ENCODE data around the gene MAP7D2.
A peak's percentile ranks its signal among the peaks of the same experiment; 100 is the strongest.
"Not testable (repeated sequence)": the region's sequence is repeated elsewhere in the genome, so short reads cannot be mapped to it uniquely, and the experiment has no call there.

The MAP7D2 gene

DNA sequence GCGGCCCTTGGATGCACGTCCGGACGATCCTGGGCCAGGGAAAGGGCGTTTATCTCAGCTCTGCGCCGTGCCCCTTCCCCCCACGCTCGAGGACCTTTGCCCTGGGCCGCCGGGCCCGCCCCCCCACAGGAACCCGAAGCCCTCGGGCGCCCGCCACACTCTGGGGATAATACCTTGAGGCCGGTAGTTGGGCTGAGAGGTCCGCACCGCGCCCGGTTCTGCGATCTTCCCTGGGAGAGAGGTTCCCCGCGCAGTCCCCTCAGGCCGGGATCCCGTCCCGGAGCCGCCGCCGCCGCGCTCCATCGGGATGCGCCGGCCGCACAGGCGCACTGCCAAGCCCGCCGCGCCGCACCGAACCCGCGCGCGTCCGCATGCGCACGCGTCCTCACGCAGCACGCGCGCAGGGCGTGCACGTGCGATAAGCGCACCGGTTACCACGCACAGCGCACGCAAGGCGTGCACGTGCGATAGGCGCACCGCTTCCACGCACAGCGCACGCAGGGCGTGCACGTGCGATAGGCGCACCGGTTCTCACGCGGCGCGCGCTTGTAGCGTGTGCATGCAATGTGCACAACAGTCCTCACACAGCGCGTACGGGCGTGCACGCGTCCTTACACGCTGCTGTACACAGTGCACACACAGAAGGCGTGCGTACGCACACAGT lies at the start of gene MAP7D2:
Gene MAP7D2 (minus strand): TSS at position 331 of the 664 bp plus-strand sequence. CDS start 28 bp downstream, at position 303.
- H3K4me1 ChIP-seq (ENCODE audit: control insufficient read depth, insufficient read depth, low read length): peaks cover 3% of the 10 kb centered on the region
- H3K4me3 ChIP-seq (ENCODE audit: low read length): no peak within 1 kb of the TSS
- H3K9ac ChIP-seq (ENCODE audit: low read length): no peak within 1 kb of the TSS
- no peaks in the 10 kb centered on the region for H3K9me3 ChIP-seq (ENCODE audit: control insufficient read depth, low read length)
- no peaks in the 10 kb centered on the region for H3K36me3 ChIP-seq (ENCODE audit: control insufficient read depth, insufficient read depth, low read length)
- H3K27me3 ChIP-seq (ENCODE audit: control insufficient read depth, insufficient read depth, low read length): no peaks in the 10 kb centered on the region

DNA sequence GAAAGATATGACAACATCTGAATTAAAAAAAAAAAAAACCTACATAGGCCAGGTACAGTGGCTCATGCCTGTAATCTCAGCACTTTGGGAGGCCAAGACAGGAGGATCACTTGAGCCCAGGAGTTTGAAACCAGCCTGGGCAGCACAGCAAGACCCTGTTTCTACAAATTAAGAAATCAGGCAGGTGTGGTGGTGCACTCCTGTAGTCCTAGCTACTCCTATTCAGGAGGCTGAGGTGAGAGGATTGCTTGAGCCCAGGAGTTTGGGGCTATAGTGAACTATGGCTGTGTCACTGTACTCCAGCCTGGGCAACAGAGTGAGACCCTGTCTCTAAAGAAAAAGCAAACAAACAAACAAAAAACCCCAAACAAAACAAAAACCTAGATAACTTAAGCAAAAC lies 45.8 kb upstream of the MAP7D2 start:
- H3K9me3 ChIP-seq (ENCODE audit: control insufficient read depth, low read length); H3K36me3 ChIP-seq (ENCODE audit: control insufficient read depth, insufficient read depth, low read length); H3K4me1 ChIP-seq (ENCODE audit: control insufficient read depth, insufficient read depth, low read length); H3K4me3 ChIP-seq (ENCODE audit: low read length); H3K27me3 ChIP-seq (ENCODE audit: control insufficient read depth, insufficient read depth, low read length); H3K9ac ChIP-seq (ENCODE audit: low read length): not testable (repeated sequence)

DNA sequence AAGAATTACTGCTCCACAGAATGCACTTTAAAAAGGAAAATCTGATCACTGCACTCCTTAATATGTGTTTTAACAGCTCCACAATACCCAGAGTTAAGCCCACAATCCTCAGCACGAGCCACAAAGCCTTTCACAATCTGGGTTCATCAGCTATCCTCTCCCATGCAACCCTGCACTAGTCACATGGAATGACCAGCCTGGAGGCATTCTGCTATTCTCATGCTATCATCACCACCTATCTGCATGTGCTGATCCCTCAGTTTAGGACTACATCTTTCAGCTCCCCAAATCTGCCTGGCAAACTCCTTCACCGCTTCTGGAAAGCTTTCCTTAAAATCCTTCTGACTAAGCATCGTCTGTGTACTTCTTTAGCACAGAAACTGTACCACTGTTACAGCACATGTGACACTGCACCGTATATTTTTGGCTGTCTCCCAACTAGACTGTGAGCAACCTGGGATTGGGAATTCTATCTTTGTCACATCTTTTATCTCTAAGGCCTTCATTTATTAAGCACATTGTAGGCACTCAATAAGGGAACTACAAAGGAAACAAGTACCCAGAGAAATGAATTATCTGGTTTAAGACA lies 43.2 kb upstream of the MAP7D2 start:
- H3K9ac ChIP-seq (ENCODE audit: low read length): no peak overlapping the region
- H3K36me3 ChIP-seq (ENCODE audit: control insufficient read depth, insufficient read depth, low read length): no peaks in the 10 kb centered on the region
- H3K27me3 ChIP-seq (ENCODE audit: control insufficient read depth, insufficient read depth, low read length): no peaks in the 10 kb centered on the region
- no peak overlapping the region for H3K4me3 ChIP-seq (ENCODE audit: low read length)
- H3K4me1 ChIP-seq (ENCODE audit: control insufficient read depth, insufficient read depth, low read length): no peaks in the 10 kb centered on the region
- H3K9me3 ChIP-seq (ENCODE audit: control insufficient read depth, low read length): no peaks in the 10 kb centered on the region

DNA sequence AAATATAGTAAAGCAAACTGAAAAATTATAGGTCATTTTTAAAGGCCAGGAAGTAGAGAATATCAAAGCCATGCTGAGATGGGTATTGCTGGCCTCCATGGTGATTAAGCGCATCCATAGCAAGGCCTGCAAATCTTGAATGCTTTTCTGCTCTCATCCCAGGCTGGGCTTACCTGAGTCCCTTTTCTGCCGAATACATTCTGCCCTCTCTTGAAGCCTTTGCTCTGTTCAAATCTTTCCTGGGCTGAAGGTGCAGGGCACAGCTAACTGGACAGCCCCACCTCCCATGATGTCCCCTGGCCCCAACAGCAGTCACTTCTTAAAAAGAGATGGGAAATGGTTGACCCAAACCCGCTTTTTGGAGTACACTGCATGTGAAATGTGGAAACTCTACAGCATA lies 35.0 kb upstream of the MAP7D2 start:
- no peak overlapping the region for H3K9ac ChIP-seq (ENCODE audit: low read length)
- no peaks in the 10 kb centered on the region for H3K9me3 ChIP-seq (ENCODE audit: control insufficient read depth, low read length)
- H3K36me3 ChIP-seq (ENCODE audit: control insufficient read depth, insufficient read depth, low read length): no peaks in the 10 kb centered on the region
- no peak overlapping the region for H3K4me3 ChIP-seq (ENCODE audit: low read length)
- no peaks in the 10 kb centered on the region for H3K27me3 ChIP-seq (ENCODE audit: control insufficient read depth, insufficient read depth, low read length)
- no peaks in the 10 kb centered on the region for H3K4me1 ChIP-seq (ENCODE audit: control insufficient read depth, insufficient read depth, low read length)

DNA sequence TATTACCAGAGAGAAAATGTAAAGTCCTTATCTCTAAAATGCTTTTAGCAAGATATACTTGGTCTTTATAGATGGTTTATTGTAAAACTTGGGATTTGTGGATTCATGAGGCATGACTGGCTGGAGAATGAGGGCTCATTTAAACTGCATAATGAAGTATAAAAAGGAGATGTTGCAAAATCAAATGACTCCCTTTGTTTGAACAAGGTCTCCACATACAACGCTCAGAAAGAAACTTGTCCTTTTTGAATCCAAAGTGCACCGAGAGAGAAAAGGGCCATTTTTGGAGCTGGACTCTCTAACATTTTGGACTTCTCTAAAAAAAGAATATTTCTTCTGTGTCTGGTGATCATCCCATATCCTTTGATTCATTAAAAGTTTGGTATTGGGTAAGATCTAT lies 32.6 kb upstream of the MAP7D2 start:
- H3K4me3 ChIP-seq (ENCODE audit: low read length): no peak overlapping the region
- no peak overlapping the region for H3K9ac ChIP-seq (ENCODE audit: low read length)
- H3K4me1 ChIP-seq (ENCODE audit: control insufficient read depth, insufficient read depth, low read length): no peaks in the 10 kb centered on the region
- no peaks in the 10 kb centered on the region for H3K9me3 ChIP-seq (ENCODE audit: control insufficient read depth, low read length)
- H3K36me3 ChIP-seq (ENCODE audit: control insufficient read depth, insufficient read depth, low read length): no peaks in the 10 kb centered on the region
- no peaks in the 10 kb centered on the region for H3K27me3 ChIP-seq (ENCODE audit: control insufficient read depth, insufficient read depth, low read length)

DNA sequence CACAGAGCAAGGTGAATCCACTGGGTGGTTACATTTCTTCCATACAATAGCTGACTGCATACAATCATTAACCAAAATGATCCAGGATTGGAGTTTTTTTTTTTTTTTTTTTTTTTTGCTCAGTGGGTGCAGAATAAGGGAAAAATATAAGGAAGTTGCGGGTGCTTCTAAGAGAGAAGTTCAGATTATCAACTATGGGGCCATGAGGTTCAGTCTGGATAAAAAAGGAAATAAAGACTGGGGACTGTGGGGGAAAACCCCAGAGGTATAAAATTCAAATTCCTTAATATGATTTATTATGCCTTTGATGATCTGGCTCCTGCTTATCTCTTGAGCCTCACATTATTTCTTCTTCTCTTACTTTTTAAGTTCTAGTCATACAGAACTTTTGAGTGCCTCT lies 30.9 kb upstream of the MAP7D2 start:
- H3K4me1 ChIP-seq (ENCODE audit: control insufficient read depth, insufficient read depth, low read length): no peaks in the 10 kb centered on the region
- no peak overlapping the region for H3K9ac ChIP-seq (ENCODE audit: low read length)
- H3K36me3 ChIP-seq (ENCODE audit: control insufficient read depth, insufficient read depth, low read length): no peaks in the 10 kb centered on the region
- H3K9me3 ChIP-seq (ENCODE audit: control insufficient read depth, low read length): no peaks in the 10 kb centered on the region
- no peak overlapping the region for H3K4me3 ChIP-seq (ENCODE audit: low read length)
- H3K27me3 ChIP-seq (ENCODE audit: control insufficient read depth, insufficient read depth, low read length): no peaks in the 10 kb centered on the region

DNA sequence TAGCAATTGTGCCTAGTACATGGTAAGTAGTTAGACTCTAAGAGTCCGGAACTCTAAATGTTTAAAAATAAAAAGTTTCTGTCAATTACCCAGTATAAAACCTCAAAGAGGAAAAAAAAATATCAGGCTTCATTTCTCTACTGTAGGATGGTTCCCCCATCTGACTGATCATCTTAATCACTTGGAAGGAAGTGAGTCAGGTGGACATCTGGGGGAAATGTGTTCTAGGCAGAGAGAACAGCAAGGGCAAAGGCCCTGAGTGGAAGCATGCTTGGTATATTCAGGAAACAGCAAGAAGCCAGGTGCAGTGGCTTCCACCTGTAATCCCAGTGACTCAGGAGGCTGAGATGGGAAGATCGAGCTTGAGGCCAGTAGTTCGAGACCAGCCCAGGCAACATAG lies 27.8 kb upstream of the MAP7D2 start:
- H3K4me3 ChIP-seq (ENCODE audit: low read length): no peak overlapping the region
- H3K9ac ChIP-seq (ENCODE audit: low read length): no peak overlapping the region
- no peaks in the 10 kb centered on the region for H3K9me3 ChIP-seq (ENCODE audit: control insufficient read depth, low read length)
- no peaks in the 10 kb centered on the region for H3K4me1 ChIP-seq (ENCODE audit: control insufficient read depth, insufficient read depth, low read length)
- no peaks in the 10 kb centered on the region for H3K27me3 ChIP-seq (ENCODE audit: control insufficient read depth, insufficient read depth, low read length)
- no peaks in the 10 kb centered on the region for H3K36me3 ChIP-seq (ENCODE audit: control insufficient read depth, insufficient read depth, low read length)

DNA sequence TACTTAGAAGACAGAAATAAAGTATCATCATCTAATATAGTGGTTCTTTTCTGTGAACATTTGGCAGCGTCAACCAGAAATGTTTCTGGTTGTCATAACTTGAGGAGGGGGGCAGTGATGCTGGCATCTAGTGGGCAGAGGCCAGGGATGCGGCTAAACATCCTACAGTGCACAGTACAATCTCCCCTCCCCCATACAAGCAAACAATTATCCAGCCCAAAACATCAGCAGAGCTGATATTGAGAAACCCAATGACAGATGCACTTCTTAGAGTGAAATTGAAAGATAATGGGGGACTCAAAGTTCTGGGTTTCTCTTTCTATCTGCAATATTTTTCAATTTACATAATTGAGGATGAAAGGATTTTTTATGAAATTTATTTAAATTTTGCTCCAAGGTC lies 26.9 kb upstream of the MAP7D2 start:
- H3K9me3 ChIP-seq (ENCODE audit: control insufficient read depth, low read length): no peaks in the 10 kb centered on the region
- H3K36me3 ChIP-seq (ENCODE audit: control insufficient read depth, insufficient read depth, low read length): no peaks in the 10 kb centered on the region
- no peak overlapping the region for H3K4me3 ChIP-seq (ENCODE audit: low read length)
- H3K4me1 ChIP-seq (ENCODE audit: control insufficient read depth, insufficient read depth, low read length): no peaks in the 10 kb centered on the region
- no peak overlapping the region for H3K9ac ChIP-seq (ENCODE audit: low read length)
- H3K27me3 ChIP-seq (ENCODE audit: control insufficient read depth, insufficient read depth, low read length): no peaks in the 10 kb centered on the region

DNA sequence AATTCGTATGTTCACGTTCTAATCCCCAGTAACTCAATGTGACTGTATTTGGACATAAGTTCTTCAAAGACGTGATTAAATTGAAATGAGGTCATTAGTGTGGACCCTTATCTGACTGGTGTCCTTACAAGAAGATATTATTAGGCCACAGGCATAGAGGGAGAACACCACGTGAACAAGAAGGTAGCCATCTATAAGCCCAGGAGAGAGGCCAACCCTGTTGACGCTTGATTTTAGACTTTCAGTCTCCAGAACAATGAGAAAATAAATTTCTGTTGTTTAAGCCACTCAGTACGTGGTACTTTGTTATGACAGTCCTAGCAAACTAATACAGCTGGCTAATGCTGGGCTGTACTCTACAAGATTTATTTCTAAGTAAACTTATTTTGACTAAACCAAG lies 26.4 kb upstream of the MAP7D2 start:
- no peaks in the 10 kb centered on the region for H3K4me1 ChIP-seq (ENCODE audit: control insufficient read depth, insufficient read depth, low read length)
- H3K9me3 ChIP-seq (ENCODE audit: control insufficient read depth, low read length): no peaks in the 10 kb centered on the region
- no peaks in the 10 kb centered on the region for H3K27me3 ChIP-seq (ENCODE audit: control insufficient read depth, insufficient read depth, low read length)
- H3K9ac ChIP-seq (ENCODE audit: low read length): no peak overlapping the region
- H3K4me3 ChIP-seq (ENCODE audit: low read length): no peak overlapping the region
- no peaks in the 10 kb centered on the region for H3K36me3 ChIP-seq (ENCODE audit: control insufficient read depth, insufficient read depth, low read length)

DNA sequence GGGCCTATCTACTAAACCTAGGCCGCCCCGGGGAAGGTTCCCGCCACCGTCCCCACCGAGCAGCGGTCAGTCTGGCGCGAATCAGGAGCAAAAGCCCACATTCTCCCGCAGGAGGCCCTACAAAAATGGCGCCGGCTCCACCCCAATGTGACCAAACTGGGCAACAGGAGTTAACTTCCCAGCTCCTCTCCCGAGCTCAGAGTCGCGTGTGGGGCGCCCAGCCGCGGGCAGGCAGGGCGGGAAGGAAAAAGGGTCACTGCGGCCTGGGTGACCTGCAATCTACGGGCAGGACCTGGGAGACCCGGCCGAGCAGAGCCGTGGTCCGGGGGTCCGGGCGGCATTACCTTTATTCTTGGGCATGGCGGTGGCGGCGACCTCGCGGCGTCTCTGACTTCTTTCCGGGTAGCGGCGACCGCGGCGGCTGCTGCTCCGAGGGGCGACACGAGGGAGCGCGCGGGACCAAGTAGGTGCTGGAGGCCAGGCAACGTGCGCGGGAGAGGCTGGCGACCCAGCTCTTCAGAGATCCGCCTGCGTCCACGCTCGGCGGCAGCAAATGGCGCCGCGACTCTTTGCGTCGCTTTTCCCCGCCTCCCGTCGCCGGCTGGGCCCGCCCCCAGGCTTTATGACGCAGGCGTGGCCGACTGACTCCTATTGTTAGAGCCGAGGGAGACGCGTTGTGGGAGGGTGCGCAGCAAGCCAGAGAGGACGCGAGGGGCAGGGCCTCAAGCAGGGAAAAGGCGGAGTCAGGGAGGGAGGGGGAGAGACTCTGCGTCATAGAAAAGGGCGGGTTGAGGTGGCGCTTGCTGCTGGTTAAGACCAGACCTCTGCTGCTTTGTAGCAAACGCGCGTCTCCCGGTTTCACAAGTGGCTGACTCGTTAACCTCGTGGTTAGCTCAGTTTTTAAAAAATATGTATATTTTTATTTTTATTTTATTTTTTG lies 24.8 kb upstream of the MAP7D2 start, which contains the start of gene EIF1AX:
Gene EIF1AX (minus strand): TSS at position 558 of the 940 bp plus-strand sequence. CDS start 198 bp downstream, at position 360.
- H3K36me3 ChIP-seq (ENCODE audit: control insufficient read depth, insufficient read depth, low read length): no peaks in the 10 kb centered on the region
- peak within 1 kb of the TSS; percentile 67 for H3K4me3 ChIP-seq (ENCODE audit: low read length)
- H3K4me1 ChIP-seq (ENCODE audit: control insufficient read depth, insufficient read depth, low read length): no peaks in the 10 kb centered on the region
- H3K9ac ChIP-seq (ENCODE audit: low read length): peak within 1 kb of the TSS; percentile 89
- H3K27me3 ChIP-seq (ENCODE audit: control insufficient read depth, insufficient read depth, low read length): no peaks in the 10 kb centered on the region
- H3K9me3 ChIP-seq (ENCODE audit: control insufficient read depth, low read length): no peaks in the 10 kb centered on the region

DNA sequence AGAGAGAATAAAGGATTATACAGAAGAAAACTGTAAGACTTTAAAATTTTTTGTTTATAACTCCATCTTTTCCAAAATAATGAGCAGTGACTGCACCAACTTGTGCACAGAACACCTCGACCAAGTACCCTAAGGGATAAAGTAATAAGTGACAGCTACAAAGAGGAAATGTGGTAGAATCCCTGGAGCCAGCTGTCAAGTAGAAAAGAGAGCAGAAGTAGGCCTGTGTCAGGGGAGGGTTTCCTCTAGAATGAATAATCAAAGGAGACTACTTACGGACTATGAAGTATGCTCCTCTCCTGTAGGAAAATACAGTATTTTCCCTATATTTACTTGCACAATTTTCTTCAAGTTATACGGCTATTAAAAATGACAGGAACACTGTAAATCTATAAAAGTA lies 23.7 kb upstream of the MAP7D2 start:
- Histone ChIP-seq H3K4me3 (ENCODE audit: low read length) (no peak overlapping the region), H3K9ac (ENCODE audit: low read length) (peak overlapping the region; percentile 31), H3K9me3 (ENCODE audit: control insufficient read depth, low read length) (no peaks in the 10 kb centered on the region), H3K27me3 (ENCODE audit: control insufficient read depth, insufficient read depth, low read length) (no peaks in the 10 kb centered on the region), H3K4me1 (ENCODE audit: control insufficient read depth, insufficient read depth, low read length) (no peaks in the 10 kb centered on the region), H3K36me3 (ENCODE audit: control insufficient read depth, insufficient read depth, low read length) (no peaks in the 10 kb centered on the region)

DNA sequence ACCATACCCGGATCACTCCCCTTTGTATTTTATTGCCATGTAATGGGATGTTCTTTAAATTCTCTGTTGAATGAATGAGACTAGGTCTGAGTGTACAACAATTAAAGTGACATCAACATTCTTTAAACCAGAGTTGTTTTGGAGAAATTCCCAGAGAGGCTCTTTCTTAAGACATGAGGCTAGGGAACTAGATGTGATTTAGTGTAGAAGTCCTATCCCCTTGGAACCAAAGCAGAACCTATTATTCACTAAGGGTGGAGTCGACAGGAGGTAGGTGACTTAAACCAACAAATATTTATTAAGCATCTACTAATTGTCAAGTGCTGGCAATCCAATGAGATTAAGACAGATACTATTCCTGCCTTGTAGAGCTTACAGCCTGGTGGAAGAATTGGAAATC lies 23.3 kb upstream of the MAP7D2 start:
- Histone ChIP-seq H3K9me3 (ENCODE audit: control insufficient read depth, low read length) (no peaks in the 10 kb centered on the region), H3K4me1 (ENCODE audit: control insufficient read depth, insufficient read depth, low read length) (no peaks in the 10 kb centered on the region), H3K36me3 (ENCODE audit: control insufficient read depth, insufficient read depth, low read length) (no peaks in the 10 kb centered on the region), H3K4me3 (ENCODE audit: low read length) (no peak overlapping the region), H3K9ac (ENCODE audit: low read length) (peak overlapping the region; percentile 31), H3K27me3 (ENCODE audit: control insufficient read depth, insufficient read depth, low read length) (no peaks in the 10 kb centered on the region)

Data from mucosa of stomach (tissue), 1 donor.